ENCODE data around the gene PTGES. TPM values are rescaled to one million over a fixed set of nuclear protein-coding genes. Genes with fewer than 3 reads are reported as not detected.
A peak's percentile ranks its signal among the peaks of the same experiment; 100 is the strongest.

The PTGES gene
- total RNA-seq, 1 experiment from 2014 or later, result 74.0 TPM

GRCh38 chr9:129739432-129739831, 13.4 kb downstream of the PTGES start:
- Mint-ChIP-seq H3K4me1 (ENCODE audit: insufficient read depth, unreplicated experiment) (peaks cover 30% of the 10 kb centered on the region), H3K4me3 (ENCODE audit: unreplicated experiment) (no peak overlapping the region), H3K27ac (ENCODE audit: low read depth, unreplicated experiment) (peak overlapping the region; percentile 46), H3K36me3 (ENCODE audit: insufficient read depth, unreplicated experiment) (peaks cover 76% of the 10 kb centered on the region), H3K9me3 (ENCODE audit: unreplicated experiment) (no peaks in the 10 kb centered on the region), H3K27me3 (ENCODE audit: insufficient read depth, unreplicated experiment) (no peaks in the 10 kb centered on the region)
- CTCF ChIA-PET, result interaction anchor here (0.6 to 9.2 kb wide), 8 partner anchors 11 to 615 kb away, joined by 3 to 145 read pairs (median 4); partner anchors contain the start of gene PTGES
- DNase-seq (ENCODE audit: unreplicated experiment), result no peak
- TF ChIP-seq, protein P1, sequence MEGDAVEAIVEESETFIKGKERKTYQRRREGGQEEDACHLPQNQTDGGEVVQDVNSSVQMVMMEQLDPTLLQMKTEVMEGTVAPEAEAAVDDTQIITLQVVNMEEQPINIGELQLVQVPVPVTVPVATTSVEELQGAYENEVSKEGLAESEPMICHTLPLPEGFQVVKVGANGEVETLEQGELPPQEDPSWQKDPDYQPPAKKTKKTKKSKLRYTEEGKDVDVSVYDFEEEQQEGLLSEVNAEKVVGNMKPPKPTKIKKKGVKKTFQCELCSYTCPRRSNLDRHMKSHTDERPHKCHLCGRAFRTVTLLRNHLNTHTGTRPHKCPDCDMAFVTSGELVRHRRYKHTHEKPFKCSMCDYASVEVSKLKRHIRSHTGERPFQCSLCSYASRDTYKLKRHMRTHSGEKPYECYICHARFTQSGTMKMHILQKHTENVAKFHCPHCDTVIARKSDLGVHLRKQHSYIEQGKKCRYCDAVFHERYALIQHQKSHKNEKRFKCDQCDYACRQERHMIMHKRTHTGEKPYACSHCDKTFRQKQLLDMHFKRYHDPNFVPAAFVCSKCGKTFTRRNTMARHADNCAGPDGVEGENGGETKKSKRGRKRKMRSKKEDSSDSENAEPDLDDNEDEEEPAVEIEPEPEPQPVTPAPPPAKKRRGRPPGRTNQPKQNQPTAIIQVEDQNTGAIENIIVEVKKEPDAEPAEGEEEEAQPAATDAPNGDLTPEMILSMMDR (IDR thresholded peaks at IDR 0.05; ENCODE audit: unreplicated experiment), result no peak
- intact Hi-C loops (cut with micrococcal nuclease), result no loop called here
- BruUV-seq (replicated peaks), result no TSS peak
- POLR2A ChIA-PET, result interaction anchor here (0.7 to 6.8 kb wide), 6 partner anchors 12 to 97 kb away, joined by 4 to 92 read pairs (median 9); partner anchors contain the start of gene PTGES

DNA sequence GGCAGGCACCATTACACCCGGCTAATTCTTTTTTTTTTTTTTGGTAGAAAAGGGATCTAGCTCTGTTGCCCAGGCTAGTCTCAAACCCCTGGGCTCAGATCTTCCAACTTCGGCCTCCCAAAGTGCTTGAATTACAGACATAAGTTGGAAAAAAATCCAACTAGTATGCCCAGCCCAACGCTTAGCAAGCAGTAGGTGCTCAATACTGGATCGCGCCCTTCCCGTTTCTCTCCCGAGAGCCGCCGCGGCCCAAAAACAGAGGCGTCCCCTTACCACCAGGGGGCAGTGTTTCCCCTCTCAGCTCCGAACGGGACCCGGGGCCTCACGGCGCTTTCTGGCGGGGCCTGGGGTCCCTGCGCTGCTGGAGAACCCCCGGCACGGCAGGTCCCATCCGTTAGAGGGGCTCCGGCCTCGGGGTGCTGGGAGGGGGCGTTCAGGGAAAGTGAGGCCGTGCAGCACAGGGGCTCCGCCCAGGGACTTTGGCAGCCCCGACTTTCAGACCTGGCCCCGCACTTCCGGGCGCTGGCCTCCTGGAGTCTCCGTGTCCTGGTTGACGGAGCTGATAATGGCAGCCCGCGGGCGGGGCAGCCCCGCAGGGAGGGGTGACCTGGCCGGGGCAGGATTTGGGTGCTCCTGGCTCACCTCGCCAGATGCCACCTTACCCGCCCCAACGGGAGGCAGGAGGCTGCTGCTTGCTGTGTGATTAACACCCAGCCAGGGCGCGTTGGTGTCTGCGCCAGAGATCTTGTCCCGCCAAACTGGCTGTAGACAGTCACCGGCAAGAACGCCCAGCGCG, 15.2 kb downstream of the PTGES start:
- ChIA-PET CTCF (interaction anchor here (0.6 to 9.2 kb wide), 15 partner anchors 9 to 797 kb away, joined by 3 to 145 read pairs (median 4); partner anchors contain the start of gene PTGES), POLR2A (interaction anchor here (0.6 to 6.8 kb wide), 14 partner anchors 9 to 97 kb away, joined by 3 to 92 read pairs (median 5); partner anchors contain the start of genes ASB6 and PTGES)
- Mint-ChIP-seq H3K27me3 (ENCODE audit: insufficient read depth, unreplicated experiment) (no peaks in the 10 kb centered on the region), H3K27ac (ENCODE audit: low read depth, unreplicated experiment) (no peak overlapping the region), H3K9me3 (ENCODE audit: unreplicated experiment) (no peaks in the 10 kb centered on the region), H3K4me1 (ENCODE audit: insufficient read depth, unreplicated experiment) (peaks cover 26% of the 10 kb centered on the region), H3K36me3 (ENCODE audit: insufficient read depth, unreplicated experiment) (peaks cover 59% of the 10 kb centered on the region), H3K4me3 (ENCODE audit: unreplicated experiment) (no peak overlapping the region)
- peak; percentile 84 for DNase-seq (ENCODE audit: unreplicated experiment)
- TF ChIP-seq, protein P1 (IDR thresholded peaks at IDR 0.05; ENCODE audit: unreplicated experiment), result peak; percentile 95
- intact Hi-C loops (cut with micrococcal nuclease), result loop anchor here (1.0 kb wide), 2 partner anchors 46 to 95 kb away; partner anchors contain the start of gene ASB6
- no TSS peak for BruUV-seq (replicated peaks)

DNA sequence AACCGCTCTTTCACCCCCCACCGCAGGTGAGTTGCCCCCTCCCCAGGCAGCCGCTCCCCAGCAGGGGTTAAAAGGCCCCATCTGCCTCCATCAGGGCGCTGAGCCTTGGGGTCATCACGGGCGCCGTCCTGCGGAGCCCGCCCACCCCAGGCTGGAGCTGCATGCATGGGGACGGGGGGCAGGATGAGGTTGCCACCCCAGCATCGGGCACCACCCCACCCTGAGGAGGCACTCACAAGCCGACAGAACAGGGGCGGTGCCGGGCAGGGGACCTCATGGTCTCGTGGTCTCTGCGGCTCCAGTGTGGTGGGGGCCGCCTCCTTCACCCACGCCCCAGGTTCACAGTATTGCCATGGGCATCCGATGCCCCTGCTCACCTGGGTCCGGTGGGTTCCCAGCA, 16.5 kb downstream of the PTGES start:
- intact Hi-C loops (cut with micrococcal nuclease), result no loop called here
- no TSS peak for BruUV-seq (replicated peaks)
- Mint-ChIP-seq H3K4me3 (ENCODE audit: unreplicated experiment) (no peak overlapping the region), H3K27ac (ENCODE audit: low read depth, unreplicated experiment) (no peak overlapping the region), H3K27me3 (ENCODE audit: insufficient read depth, unreplicated experiment) (no peaks in the 10 kb centered on the region), H3K9me3 (ENCODE audit: unreplicated experiment) (no peaks in the 10 kb centered on the region), H3K36me3 (ENCODE audit: insufficient read depth, unreplicated experiment) (peaks cover 45% of the 10 kb centered on the region), H3K4me1 (ENCODE audit: insufficient read depth, unreplicated experiment) (peaks cover 21% of the 10 kb centered on the region)
- TF ChIP-seq, protein P1 (IDR thresholded peaks at IDR 0.05; ENCODE audit: unreplicated experiment), result no peak
- ChIA-PET POLR2A (interaction anchor here (1.2 to 5.7 kb wide), 4 partner anchors 14 to 46 kb away, joined by 4 to 68 read pairs (median 20); no protein-coding TSS in a partner anchor), CTCF (interaction anchor here (0.5 to 9.2 kb wide), 6 partner anchors 10 to 630 kb away, joined by 3 to 145 read pairs (median 4); no protein-coding TSS in a partner anchor)
- no peak for DNase-seq (ENCODE audit: unreplicated experiment)

DNA sequence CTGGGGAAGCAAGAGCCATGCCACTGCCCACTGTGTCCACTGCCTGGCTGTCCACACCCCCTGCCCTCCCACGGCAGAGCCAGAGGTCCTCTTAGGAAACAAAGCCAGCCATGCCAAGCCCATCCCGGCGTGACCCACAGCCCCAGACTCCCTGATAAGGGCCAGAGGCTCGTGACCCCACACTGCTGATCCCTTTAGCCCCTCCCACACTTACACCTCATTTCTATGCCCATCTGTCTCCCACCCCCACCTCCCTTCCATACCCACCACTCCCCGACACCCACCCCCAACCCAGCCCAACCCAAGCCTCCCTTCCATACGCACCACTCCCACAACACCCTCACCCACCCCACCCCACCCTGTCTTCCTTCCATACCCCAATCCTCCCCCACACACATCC, 17.3 kb downstream of the PTGES start:
- Mint-ChIP-seq H3K27ac (ENCODE audit: low read depth, unreplicated experiment) (no peak overlapping the region), H3K27me3 (ENCODE audit: insufficient read depth, unreplicated experiment) (no peaks in the 10 kb centered on the region), H3K9me3 (ENCODE audit: unreplicated experiment) (no peaks in the 10 kb centered on the region), H3K36me3 (ENCODE audit: insufficient read depth, unreplicated experiment) (peaks cover 42% of the 10 kb centered on the region), H3K4me3 (ENCODE audit: unreplicated experiment) (no peak overlapping the region), H3K4me1 (ENCODE audit: insufficient read depth, unreplicated experiment) (peaks cover 21% of the 10 kb centered on the region)
- TF ChIP-seq, protein P1 (IDR thresholded peaks at IDR 0.05; ENCODE audit: unreplicated experiment), result no peak
- intact Hi-C loops (cut with micrococcal nuclease), result no loop called here
- POLR2A ChIA-PET, result interaction anchor here (1.2 to 5.7 kb wide), 3 partner anchors 38 to 47 kb away, joined by 4 to 68 read pairs (median 35); no protein-coding TSS in a partner anchor
- DNase-seq (ENCODE audit: unreplicated experiment), result no peak
- BruUV-seq (replicated peaks), result no TSS peak
- CTCF ChIA-PET, result interaction anchor here (1.8 to 5.1 kb wide), 2 partner anchors 9 to 48 kb away, joined by 11 to 34 read pairs; no protein-coding TSS in a partner anchor
